Smooth muscle cell (in vitro differentiated cells): ENCODE data around the gene FBXL19. TPM values are rescaled to one million over a fixed set of nuclear protein-coding genes. Genes with fewer than 3 reads are reported as not detected.
A peak's percentile ranks its signal among the peaks of the same experiment; 100 is the strongest.

Experiments used
- DNase-seq: peaks from one replicate; lab custom pipeline; 2025; ENCODE audit not compliant: unreplicated experiment; lab: John Stamatoyannopoulos, UW
- H2AFZ ChIP-seq: fragments of 200-600 bp; sonication (generic); 2 replicates; pipeline ENCODE4 v1.6.0; 2016; ENCODE audit warnings: antibody characterized with exemption, low read depth, mild to moderate bottlenecking
- H3F3A ChIP-seq: fragments of 200-600 bp; sonication (generic); 2 replicates; pipeline ENCODE4 v1.6.0; 2017; ENCODE audit warnings: antibody characterized with exemption, low read depth
- H3K27ac ChIP-seq: fragments of 200-600 bp; sonication (generic); 2 replicates; pipeline ENCODE4 v1.5.1; 2016; ENCODE audit warnings: low read depth, mild to moderate bottlenecking
- H3K27me3 ChIP-seq: fragments of 200-600 bp; sonication (generic); 2 replicates; pipeline ENCODE4 v1.6.1; 2016; ENCODE audit warnings: low read depth, mild to moderate bottlenecking
- H3K36me3 ChIP-seq: fragments of 200-600 bp; sonication (generic); 2 replicates; pipeline ENCODE4 v1.5.1; 2016; ENCODE audit warnings: low read depth
- H3K4me1 ChIP-seq: fragments of 200-600 bp; sonication (generic); 2 replicates; pipeline ENCODE4 v1.5.1; 2016; ENCODE audit warnings: low read depth
- H3K4me2 ChIP-seq: fragments of 200-600 bp; sonication (generic); 2 replicates; pipeline ENCODE4 v1.6.0; 2016; ENCODE audit warnings: mild to moderate bottlenecking
- H3K4me3 ChIP-seq: fragments of 200-600 bp; sonication (generic); 2 replicates; pipeline ENCODE4 v1.5.1; 2016; ENCODE audit warnings: mild to moderate bottlenecking
- H3K79me2 ChIP-seq: fragments of 200-600 bp; sonication (generic); 2 replicates; pipeline ENCODE4 v1.6.0; 2016; ENCODE audit warnings: low read depth, mild to moderate bottlenecking
- H3K9ac ChIP-seq: fragments of 200-600 bp; sonication (generic); 2 replicates; pipeline ENCODE4 v1.6.0; 2016; ENCODE audit warnings: low read depth
- H3K9me3 ChIP-seq: fragments of 200-600 bp; sonication (generic); replicated peaks from 2 replicates; pipeline ENCODE4 v1.5.1; 2016; ENCODE audit warnings: low read depth
- H4K20me1 ChIP-seq: fragments of 200-600 bp; sonication (generic); 2 replicates; pipeline ENCODE4 v1.6.0; 2016; ENCODE audit warnings: low read depth
- CTCF ChIP-seq: fragments of 200-600 bp; sonication (generic); IDR thresholded peaks from 2 replicates; pipeline ENCODE4 v1.5.1; 2017; ENCODE audit warnings: borderline replicate concordance, mild to moderate bottlenecking, antibody characterized with exemption; ENCODE audit not compliant: insufficient read depth, poor library complexity, severe bottlenecking
- WGBS: methylation state at CpG from one replicate; pipeline ENCODE4 v1.1.7; 2016; ENCODE audit warnings: low lambda C conversion rate; 5-methylcytosine and 5-hydroxymethylcytosine counted together
- polyA plus RNA-seq: library from polyadenylated mRNA; unstranded; fragments of >200 nt; fragmentation: Nextera tagmentation; extraction: Ambion mirVana; gene quantifications from 2 replicates; pipeline ENCODE4 v1.2.1, GENCODE V29; 2016
- total RNA-seq: library from RNA; depleted of rRNA; stranded (reverse); fragments of >200 nt; gene quantifications from 2 replicates; pipeline ENCODE4 v1.2.3, GENCODE V29; 2014

The FBXL19 gene
- total and polyA plus RNA-seq, 2 experiments from 2014 or later: 1.3 to 4.5 TPM

DNA sequence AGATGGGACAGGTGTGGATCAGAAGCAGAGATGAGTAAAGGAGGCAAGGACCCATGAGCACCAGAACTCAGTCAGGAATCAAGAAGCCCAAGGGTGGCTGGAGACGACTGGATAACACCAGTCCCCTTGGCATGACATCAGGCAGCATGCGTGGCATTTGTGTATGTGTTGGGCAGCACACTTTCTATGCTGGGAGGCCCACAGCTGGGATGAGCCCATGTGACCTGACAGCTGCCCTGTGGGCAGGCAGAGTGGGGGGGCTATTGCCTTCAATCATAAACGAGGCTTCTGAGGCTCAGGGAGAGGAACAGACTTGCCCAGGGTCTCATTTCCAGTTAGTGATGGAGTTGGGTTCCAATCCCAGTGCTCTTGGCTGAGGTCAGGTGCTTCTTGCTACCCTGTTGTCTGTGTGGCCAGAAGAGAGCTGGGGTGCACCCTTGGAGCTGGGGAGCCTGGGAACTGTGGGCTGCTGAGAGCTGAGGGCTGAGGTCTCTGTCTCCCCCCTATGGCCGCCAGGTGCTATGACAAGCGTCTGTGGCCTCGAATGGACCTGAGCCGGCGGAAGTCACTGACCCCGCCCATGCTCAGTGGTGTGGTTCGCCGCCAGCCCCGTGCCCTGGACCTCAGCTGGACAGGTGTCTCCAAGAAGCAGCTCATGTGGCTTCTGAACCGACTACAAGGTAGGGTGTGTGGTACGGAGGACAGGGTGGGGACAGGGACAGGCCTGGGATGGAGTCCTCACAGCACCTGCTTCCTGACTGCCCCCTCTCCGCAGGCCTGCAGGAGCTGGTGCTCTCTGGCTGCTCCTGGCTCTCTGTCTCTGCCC, 18.4 kb downstream of the FBXL19 start:
- no peak overlapping the region for H3K9ac ChIP-seq

GRCh38 chr16:30942426-30942806, 19.0 kb downstream of the FBXL19 start:
- DNase-seq: no peak
- Histone ChIP-seq H3K79me2 (peaks cover 3% of the 10 kb centered on the region), H3F3A (peaks cover 4% of the 10 kb centered on the region), H2AFZ (no peak overlapping the region), H3K9me3 (no peaks in the 10 kb centered on the region), H3K4me3 (no peak overlapping the region), H3K9ac (no peak overlapping the region), H4K20me1 (no peaks in the 10 kb centered on the region), H3K27me3 (no peaks in the 10 kb centered on the region), H3K4me1 (no peaks in the 10 kb centered on the region), H3K27ac (no peak overlapping the region), H3K4me2 (no peak overlapping the region), H3K36me3 (no peaks in the 10 kb centered on the region)
- 90% methylated on average over 4 of the region's 4 CpGs for WGBS
- TF ChIP-seq CTCF: no peak

More for the DNA sequence above, 18.4 kb downstream of the FBXL19 start:
- 40% methylated on average over 10 of the region's 15 CpGs for WGBS
- Histone ChIP-seq H3K4me1 (no peaks in the 10 kb centered on the region), H3K27ac (peak overlapping the region; percentile 80), H3F3A (peaks cover 9% of the 10 kb centered on the region), H2AFZ (no peak overlapping the region), H3K36me3 (no peaks in the 10 kb centered on the region), H3K9me3 (no peaks in the 10 kb centered on the region), H3K4me3 (no peak overlapping the region), H3K79me2 (peaks cover 3% of the 10 kb centered on the region), H3K27me3 (no peaks in the 10 kb centered on the region), H4K20me1 (no peaks in the 10 kb centered on the region), H3K4me2 (no peak overlapping the region)
- TF ChIP-seq CTCF: peak; percentile 84
- DNase-seq: no peak

DNA sequence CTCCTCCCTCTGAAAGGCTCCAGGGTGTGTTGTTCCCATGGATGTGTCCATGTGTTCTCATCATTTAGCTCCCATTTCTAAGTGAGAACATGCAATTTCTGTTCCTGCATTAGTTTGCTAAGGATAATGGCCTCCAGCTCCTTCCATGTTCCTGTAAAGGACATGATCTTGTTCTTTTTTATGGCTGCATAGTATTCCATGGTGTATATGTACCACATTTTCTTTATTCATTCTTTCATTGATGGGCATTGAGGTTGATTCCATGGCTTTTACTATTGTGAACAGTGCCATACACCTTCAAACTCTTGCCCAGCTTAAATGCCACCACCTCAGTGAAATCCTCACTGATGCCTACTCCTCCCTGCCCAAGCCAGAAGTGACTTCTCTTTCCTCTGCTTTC, 21.0 kb downstream of the FBXL19 start:
- Histone ChIP-seq H3K9ac (no peak overlapping the region), H3K27me3 (no peaks in the 10 kb centered on the region), H3K4me1 (no peaks in the 10 kb centered on the region), H3F3A (peaks cover 4% of the 10 kb centered on the region), H3K9me3 (no peaks in the 10 kb centered on the region), H3K4me2 (no peak overlapping the region), H3K4me3 (no peak overlapping the region), H3K27ac (no peak overlapping the region), H3K79me2 (peaks cover 3% of the 10 kb centered on the region), H4K20me1 (no peaks in the 10 kb centered on the region), H2AFZ (no peak overlapping the region), H3K36me3 (no peaks in the 10 kb centered on the region)
- TF ChIP-seq CTCF: no peak
- no peak for DNase-seq
